ENCODE measurements around the gene LBHD2.

The LBHD2 gene

GRCh38 chr14:103095210-103095778 lies 11.3 kb downstream of the LBHD2 start:
- ATAC-seq (no peak), DNase-seq (ENCODE audit: low spot score in 2 of 2) (no peak)
- no peak overlapping the region for H3K27ac Mint-ChIP-seq
- no peaks in the 10 kb centered on the region for H3K36me3 Mint-ChIP-seq
- H3K4me3 Mint-ChIP-seq: no peak overlapping the region
- peaks cover 11% of the 10 kb centered on the region for H3K4me1 Mint-ChIP-seq
- H3K9me3 Mint-ChIP-seq: no peaks in the 10 kb centered on the region

DNA sequence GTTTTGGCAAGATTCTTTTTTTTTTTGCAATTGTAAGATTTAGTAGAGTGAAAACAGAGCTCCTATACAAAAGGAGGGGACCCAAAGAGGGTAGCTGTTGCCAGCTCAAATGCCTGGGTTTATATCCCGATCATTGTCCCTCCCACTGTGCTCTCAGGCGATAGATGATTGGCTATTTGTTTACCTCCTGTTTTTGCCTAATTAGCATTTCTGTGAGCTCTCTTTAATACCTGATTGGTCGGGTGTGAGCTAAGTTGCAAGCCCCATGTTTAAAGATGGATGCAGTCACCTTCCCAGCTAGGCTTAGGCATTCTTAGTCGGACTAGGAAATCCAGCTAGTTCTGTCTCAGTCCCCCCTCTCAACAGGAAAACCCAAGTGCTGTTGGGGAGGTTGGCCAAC lies 12.4 kb downstream of the LBHD2 start:
- Mint-ChIP-seq H3K4me3 (no peak overlapping the region), H3K27ac (no peak overlapping the region), H3K9me3 (no peaks in the 10 kb centered on the region), H3K36me3 (no peaks in the 10 kb centered on the region), H3K4me1 (peaks cover 6% of the 10 kb centered on the region)
- DNase-seq (ENCODE audit: low spot score in 2 of 2) (no peak), ATAC-seq (no peak)

GRCh38 chr14:103097244-103097993 lies 13.4 kb downstream of the LBHD2 start:
- Mint-ChIP-seq H3K36me3 (no peaks in the 10 kb centered on the region), H3K4me1 (no peaks in the 10 kb centered on the region), H3K27ac (no peak overlapping the region), H3K9me3 (no peaks in the 10 kb centered on the region), H3K4me3 (no peak overlapping the region)
- no peak for DNase-seq (ENCODE audit: low spot score in 2 of 2)
- no peak for ATAC-seq

- no peaks in the 10 kb centered on the region for H3K9me3 Mint-ChIP-seq
- no peaks in the 10 kb centered on the region for H3K36me3 Mint-ChIP-seq
- ATAC-seq (no peak), DNase-seq (ENCODE audit: low spot score in 2 of 2) (no peak)
- peaks cover under 1% of the 10 kb centered on the region for H3K4me1 Mint-ChIP-seq
- no peak overlapping the region for H3K27ac Mint-ChIP-seq
- no peak overlapping the region for H3K4me3 Mint-ChIP-seq
Observed at GRCh38 chr14:103097994-103098957, 14.3 kb downstream of the LBHD2 start.

GRCh38 chr14:103099081-103099732 lies 15.2 kb downstream of the LBHD2 start:
- H3K27ac Mint-ChIP-seq: no peak overlapping the region
- ATAC-seq (no peak), DNase-seq (ENCODE audit: low spot score in 2 of 2) (no peak)
- no peaks in the 10 kb centered on the region for H3K9me3 Mint-ChIP-seq
- H3K4me1 Mint-ChIP-seq: peaks cover 5% of the 10 kb centered on the region
- H3K4me3 Mint-ChIP-seq: no peak overlapping the region
- H3K36me3 Mint-ChIP-seq: no peaks in the 10 kb centered on the region

DNA sequence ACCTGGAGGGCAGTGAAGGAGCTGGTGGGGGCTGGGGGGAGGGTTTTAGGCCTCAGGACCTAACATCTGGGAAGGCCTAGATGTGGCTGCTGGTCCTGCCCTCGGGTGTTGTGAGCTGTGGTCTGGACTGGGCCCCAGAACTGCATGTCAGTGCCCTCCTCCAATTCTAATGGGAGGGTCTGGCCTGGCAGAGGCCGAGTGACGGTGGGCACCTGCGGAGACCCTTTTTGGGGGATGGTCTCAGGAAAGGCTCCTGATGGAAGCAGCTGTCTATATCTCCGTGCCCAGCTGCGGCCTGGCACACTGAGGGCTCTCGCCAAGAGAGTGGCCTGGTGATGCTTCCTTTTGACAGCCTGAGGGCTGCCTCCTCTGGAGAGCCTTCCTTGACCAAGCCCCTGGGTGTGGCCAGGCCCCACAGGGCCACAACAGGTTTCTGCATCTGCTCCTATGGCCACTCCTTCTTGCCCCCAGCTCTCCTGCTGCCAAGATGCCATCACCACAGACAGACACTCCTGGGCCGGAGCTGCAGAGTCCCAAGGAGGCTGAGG lies 15.8 kb downstream of the LBHD2 start:
- Mint-ChIP-seq H3K9me3 (no peaks in the 10 kb centered on the region), H3K27ac (no peak overlapping the region)

GRCh38 chr14:103100281-103101121 lies 16.5 kb downstream of the LBHD2 start:
- ATAC-seq: no peak
- DNase-seq (ENCODE audit: low spot score in 2 of 2): no peak
- H3K9me3 Mint-ChIP-seq: no peaks in the 10 kb centered on the region
- H3K4me3 Mint-ChIP-seq: no peak overlapping the region
- H3K27ac Mint-ChIP-seq: no peak overlapping the region
- H3K4me1 Mint-ChIP-seq: peaks cover 13% of the 10 kb centered on the region
- H3K36me3 Mint-ChIP-seq: no peaks in the 10 kb centered on the region

More for the DNA sequence above, 15.8 kb downstream of the LBHD2 start:
- no peak for ATAC-seq
- Mint-ChIP-seq H3K36me3 (no peaks in the 10 kb centered on the region), H3K4me1 (peaks cover 7% of the 10 kb centered on the region), H3K4me3 (no peak overlapping the region)
- no peak for DNase-seq (ENCODE audit: low spot score in 2 of 2)

DNA sequence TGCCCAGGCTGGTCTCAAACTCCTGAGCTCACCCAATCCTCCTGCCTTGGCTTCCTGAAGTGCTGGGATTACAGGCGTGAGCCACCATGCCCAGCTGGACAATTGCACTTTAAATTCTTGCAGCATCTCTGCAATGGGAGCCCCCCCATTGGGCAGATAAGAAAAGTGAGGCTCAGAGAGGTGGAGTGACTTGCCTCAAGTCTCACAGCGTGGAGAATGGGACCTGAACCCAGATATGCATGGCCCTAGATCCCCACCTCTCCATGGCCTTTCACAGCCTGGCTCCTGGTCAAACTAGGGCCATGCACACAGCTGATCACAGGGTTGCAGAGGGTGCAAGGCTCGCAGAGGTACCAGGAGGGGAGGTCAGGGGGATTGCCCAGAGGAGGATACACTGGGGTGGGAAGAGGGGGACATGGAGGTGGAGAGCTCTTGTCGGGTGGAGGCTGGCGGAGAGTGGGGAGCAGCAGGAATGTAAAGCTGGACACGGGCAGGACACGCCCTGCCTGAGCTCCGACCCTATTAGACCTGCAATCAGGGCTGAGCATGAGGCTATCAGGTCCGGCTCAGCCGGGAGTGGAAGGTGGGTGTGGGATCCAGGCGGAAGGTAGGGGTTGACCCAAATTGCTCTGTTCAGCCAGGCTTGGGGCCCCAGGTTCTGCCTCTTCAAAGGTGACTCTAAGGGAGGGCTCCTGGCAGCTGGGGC lies 17.4 kb downstream of the LBHD2 start:
- H3K4me3 Mint-ChIP-seq: no peak overlapping the region
- H3K36me3 Mint-ChIP-seq: no peaks in the 10 kb centered on the region
- no peak overlapping the region for H3K27ac Mint-ChIP-seq
- DNase-seq (ENCODE audit: low spot score in 2 of 2) (no peak), ATAC-seq (no peak)
- no peaks in the 10 kb centered on the region for H3K9me3 Mint-ChIP-seq
- H3K4me1 Mint-ChIP-seq: peaks cover 18% of the 10 kb centered on the region

DNA sequence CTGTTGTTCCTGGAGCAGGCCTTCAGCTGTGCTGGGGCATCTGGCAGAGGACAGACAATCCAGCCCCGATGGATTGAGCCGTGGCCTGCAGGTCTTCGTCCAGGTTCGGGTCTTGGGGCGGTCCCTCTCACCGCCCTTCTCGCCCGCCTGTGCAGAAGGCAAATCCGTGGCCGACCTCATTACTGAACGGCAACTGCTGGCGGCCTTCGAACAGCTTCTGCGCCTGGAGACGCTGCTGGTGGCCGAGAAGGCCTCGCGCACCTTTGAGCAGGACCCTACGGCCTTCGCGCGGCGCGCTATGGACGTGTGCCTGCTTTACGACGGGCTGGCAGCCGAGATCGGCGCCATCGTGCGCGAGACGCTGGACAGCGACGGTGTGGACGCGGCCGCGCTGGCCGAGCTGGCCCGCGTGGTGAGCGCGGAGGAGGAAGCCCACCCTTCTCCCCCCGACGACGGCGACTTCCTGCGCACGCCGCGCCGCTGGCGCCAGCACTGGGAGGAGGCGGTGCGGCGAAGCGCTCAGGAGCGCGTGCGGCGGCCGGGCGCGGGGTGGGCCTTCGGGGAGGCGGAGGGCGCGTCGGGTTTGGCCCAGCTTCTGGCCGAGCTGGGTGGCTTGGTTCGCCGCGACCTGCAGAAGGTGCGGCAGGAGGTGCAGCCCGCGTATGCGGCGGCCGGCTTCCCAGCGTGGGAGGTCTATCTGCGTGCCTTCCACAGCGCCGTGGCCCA lies 18.1 kb downstream of the LBHD2 start:
- no peaks in the 10 kb centered on the region for H3K36me3 Mint-ChIP-seq
- no peak for ATAC-seq
- H3K9me3 Mint-ChIP-seq: no peaks in the 10 kb centered on the region
- H3K4me3 Mint-ChIP-seq: no peak overlapping the region
- DNase-seq (ENCODE audit: low spot score in 2 of 2): no peak
- H3K27ac Mint-ChIP-seq: no peak overlapping the region
- H3K4me1 Mint-ChIP-seq: peaks cover 18% of the 10 kb centered on the region

DNA sequence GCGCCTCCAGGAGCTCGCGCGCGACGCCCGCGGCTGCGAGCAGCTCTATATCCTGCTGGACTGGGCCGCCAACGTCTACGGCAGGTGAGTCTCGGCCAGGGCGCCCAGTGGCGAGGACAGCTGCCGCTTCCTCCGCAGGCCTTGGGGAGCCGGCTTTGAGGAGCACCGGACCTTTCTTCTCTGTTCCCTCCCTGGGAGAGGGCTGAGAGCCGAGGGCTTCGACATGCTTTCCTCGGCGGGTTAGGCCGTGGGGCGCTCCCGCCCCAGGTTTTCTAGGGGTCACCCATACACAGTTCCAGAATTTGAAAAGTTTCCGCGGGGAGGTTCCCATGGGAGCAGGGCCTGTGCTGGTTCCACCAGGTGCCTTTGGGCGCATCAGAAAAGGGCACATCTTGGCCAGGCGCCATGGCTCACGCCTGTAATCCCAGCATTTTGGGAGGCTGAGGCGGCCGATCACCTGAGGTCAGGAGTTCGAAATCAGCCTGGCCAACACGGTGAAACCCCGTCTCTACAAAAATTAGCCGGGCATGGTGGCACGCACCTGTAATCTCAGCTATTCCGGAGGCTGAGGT lies 18.8 kb downstream of the LBHD2 start:
- Mint-ChIP-seq H3K4me1 (peaks cover 18% of the 10 kb centered on the region), H3K4me3 (no peak overlapping the region), H3K9me3 (no peaks in the 10 kb centered on the region), H3K36me3 (no peaks in the 10 kb centered on the region), H3K27ac (no peak overlapping the region)
- DNase-seq (ENCODE audit: low spot score in 2 of 2) (no peak), ATAC-seq (no peak)

DNA sequence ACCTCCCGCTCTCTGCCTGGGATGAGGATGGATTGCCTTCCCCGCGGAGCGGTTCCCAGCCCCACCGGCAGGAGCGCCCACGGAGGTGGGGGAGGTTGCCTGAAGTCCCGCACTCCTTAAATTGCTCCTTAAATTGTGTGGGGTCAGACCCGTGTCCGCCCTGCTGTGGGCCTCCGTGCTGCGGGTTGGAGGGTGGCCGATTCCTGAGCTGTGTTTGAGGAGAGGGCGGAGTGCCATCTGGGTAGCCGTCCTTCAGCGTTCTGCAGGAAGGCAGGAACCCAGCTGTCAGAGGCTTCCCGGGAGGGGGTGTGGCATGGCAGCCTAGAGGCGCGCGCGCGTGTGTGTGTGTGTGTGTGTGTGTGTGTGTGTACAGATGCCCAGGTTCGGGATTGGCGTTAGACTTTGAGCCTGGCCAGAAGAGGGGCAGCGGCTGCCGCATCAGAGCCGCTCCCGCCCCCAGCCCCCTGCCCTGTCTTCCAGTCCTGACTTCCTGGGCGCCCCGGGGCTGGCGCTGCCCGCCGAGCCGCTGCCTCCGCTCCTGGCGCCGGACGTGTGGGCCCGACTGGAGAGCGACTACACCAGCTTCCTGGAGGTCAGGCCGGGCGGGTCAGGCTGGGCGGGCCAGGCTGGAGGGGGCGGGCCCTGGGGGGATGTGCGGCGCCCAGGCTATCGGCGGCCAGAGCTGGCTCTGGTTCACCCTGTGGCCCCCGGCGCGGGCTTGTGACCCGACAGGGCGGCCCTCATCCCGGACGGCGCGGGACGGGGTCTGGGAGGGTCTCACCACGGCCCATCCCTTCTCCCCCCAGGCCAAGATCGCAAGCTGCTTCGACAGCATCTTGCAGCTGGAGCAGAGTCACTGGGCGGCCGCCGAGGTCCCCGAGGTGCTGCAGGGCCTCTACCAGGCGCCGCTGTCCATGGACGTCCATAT lies 19.7 kb downstream of the LBHD2 start:
- DNase-seq (ENCODE audit: low spot score in 2 of 2) (no peak), ATAC-seq (no peak)
- H3K36me3 Mint-ChIP-seq: no peaks in the 10 kb centered on the region
- no peak overlapping the region for H3K4me3 Mint-ChIP-seq
- no peaks in the 10 kb centered on the region for H3K9me3 Mint-ChIP-seq
- H3K4me1 Mint-ChIP-seq: peaks cover 18% of the 10 kb centered on the region
- no peak overlapping the region for H3K27ac Mint-ChIP-seq

DNA sequence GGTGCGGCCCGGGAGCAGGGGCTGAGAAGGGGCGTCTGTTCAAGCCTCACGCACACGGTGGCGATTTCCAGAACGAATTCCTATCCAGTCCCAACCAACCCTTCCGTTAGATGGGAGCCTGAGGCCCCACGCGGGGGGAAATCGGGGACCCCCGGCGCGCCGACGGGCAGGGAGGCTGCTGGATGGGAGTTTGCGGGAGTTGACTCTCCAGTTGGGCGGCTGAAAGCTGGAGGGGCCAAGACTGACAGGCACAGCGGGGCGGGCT lies 20.3 kb downstream of the LBHD2 start:
- ATAC-seq (no peak), DNase-seq (ENCODE audit: low spot score in 2 of 2) (no peak)
- H3K36me3 Mint-ChIP-seq: no peaks in the 10 kb centered on the region
- H3K9me3 Mint-ChIP-seq: no peaks in the 10 kb centered on the region
- H3K4me1 Mint-ChIP-seq: peaks cover 18% of the 10 kb centered on the region
- no peak overlapping the region for H3K4me3 Mint-ChIP-seq
- H3K27ac Mint-ChIP-seq: no peak overlapping the region
